ENCODE measurements around the gene ADGRF5.

GRCh38 chr6:46850792-46851191 lies 70.9 kb downstream of the ADGRF5 start:
- TF ChIP-seq CTCF (conservative IDR thresholded peaks at IDR 0.05; ENCODE audit: low read depth, low read length) (no peak), EZH2 (IDR thresholded peaks at IDR 0.05; ENCODE audit: borderline replicate concordance, low read depth, low read length, poor library complexity, severe bottlenecking) (no peak)
